Peyer's patch (tissue), 4 donors: ENCODE measurements around the gene TTC28.

Experiments
- POLR2A ChIP-seq, 2 donors: fragments of 450-650 bp; IDR thresholded peaks; one replicate each; pipeline ENCODE4 v1.5.1; 2017; ENCODE audit warnings: antibody characterized with exemption in 2 of 2, mild to moderate bottlenecking in 2 of 2, moderate library complexity in 2 of 2
- TF ChIP-seq, protein P1 (sequence below), 6 experiments: fragments of 450-650 bp in 4 of 6; fragments of 200-600 bp in 2 of 6; sonication (generic) in 1 of 6; IDR thresholded peaks; one replicate each; pipeline ENCODE4 v1.5.1; 2017 to 2019; ENCODE audit warnings: antibody characterized with exemption in 6 of 6, mild to moderate bottlenecking in 3 of 6, moderate library complexity in 1 of 6

DNA sequence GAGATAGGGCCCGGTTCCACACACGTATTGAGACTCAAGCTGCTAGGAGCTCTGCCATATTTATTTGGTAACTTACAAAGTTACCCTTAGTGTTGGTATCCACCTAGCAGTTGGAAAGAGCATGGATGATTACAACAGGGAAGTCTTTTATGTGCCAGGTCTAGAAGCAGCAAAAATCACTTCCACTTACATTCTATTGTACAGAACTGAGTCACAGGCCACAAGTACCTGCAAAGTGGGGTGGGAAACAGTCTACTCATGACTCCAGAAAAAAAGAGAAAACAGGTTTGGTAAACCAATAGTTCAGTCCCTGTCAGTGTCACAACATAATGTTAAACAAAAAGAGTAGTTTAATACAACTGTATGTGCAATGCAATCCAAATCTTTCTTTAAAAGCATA is 480.9 kb downstream of the TTC28 start:
- TF ChIP-seq POLR2A (IDR thresholded peaks at IDR 0.05) = no peak
- TF ChIP-seq, protein P1, sequence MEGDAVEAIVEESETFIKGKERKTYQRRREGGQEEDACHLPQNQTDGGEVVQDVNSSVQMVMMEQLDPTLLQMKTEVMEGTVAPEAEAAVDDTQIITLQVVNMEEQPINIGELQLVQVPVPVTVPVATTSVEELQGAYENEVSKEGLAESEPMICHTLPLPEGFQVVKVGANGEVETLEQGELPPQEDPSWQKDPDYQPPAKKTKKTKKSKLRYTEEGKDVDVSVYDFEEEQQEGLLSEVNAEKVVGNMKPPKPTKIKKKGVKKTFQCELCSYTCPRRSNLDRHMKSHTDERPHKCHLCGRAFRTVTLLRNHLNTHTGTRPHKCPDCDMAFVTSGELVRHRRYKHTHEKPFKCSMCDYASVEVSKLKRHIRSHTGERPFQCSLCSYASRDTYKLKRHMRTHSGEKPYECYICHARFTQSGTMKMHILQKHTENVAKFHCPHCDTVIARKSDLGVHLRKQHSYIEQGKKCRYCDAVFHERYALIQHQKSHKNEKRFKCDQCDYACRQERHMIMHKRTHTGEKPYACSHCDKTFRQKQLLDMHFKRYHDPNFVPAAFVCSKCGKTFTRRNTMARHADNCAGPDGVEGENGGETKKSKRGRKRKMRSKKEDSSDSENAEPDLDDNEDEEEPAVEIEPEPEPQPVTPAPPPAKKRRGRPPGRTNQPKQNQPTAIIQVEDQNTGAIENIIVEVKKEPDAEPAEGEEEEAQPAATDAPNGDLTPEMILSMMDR (IDR thresholded peaks at IDR 0.05) = no peak
